ENCODE results near the gene SUPT6H.

Gene SUPT6H

GRCh38 chr17:28734712-28735241 is 72.8 kb downstream of the SUPT6H start:
- POLR2A ChIA-PET: interaction anchor here (0.7 to 1.6 kb wide), 5 partner anchors 9 to 108 kb away, joined by 3 to 5 read pairs (median 4); partner anchors contain the start of genes RPL23A and TRAF4

GRCh38 chr17:28735242-28735722 is 73.3 kb downstream of the SUPT6H start:
- CTCF ChIA-PET: interaction anchor here (0.9 to 3.5 kb wide), 4 partner anchors 8 to 382 kb away, joined by 4 to 25 read pairs (median 6); partner anchors contain the start of gene TLCD1
- no peak overlapping the region for H3K27ac ChIP-seq (ENCODE audit: extremely low read depth, low read depth, low read length)
- H3K4me1 ChIP-seq (ENCODE audit: control insufficient read depth, insufficient read depth, low read length): no peaks in the 10 kb centered on the region
- H3K4me3 ChIP-seq (ENCODE audit: low read depth, low read length): no peak overlapping the region
- H3K9me3 ChIP-seq (ENCODE audit: control insufficient read depth, insufficient read depth, low read depth, low read length): no peaks in the 10 kb centered on the region
- H3K36me3 ChIP-seq (ENCODE audit: control insufficient read depth in 2 of 2, insufficient read depth in 1 of 2, low read length in 2 of 2): peaks cover 0 to 21% of the 10 kb centered on the region in 2 experiments; a peak in 2 of 3 replicates
- POLR2A ChIA-PET: interaction anchor here (0.7 to 1.6 kb wide), 5 partner anchors 8 to 24 kb away, joined by 3 to 5 read pairs (median 5); partner anchors contain the start of genes RPL23A and TRAF4
- no peak for TF ChIP-seq MYNN (tag by site-specific recombination; IDR thresholded peaks at IDR 0.05; ENCODE audit: borderline replicate concordance)
- TF ChIP-seq GLIS1 (tag by site-specific recombination; IDR thresholded peaks at IDR 0.05): peak; percentile 74
- TF ChIP-seq ZNF146 (tag by site-specific recombination; IDR thresholded peaks at IDR 0.05): no peak
- no peak; the same call in 1 of the 2 replicates for TF ChIP-seq ZBTB8A (tag by site-specific recombination; IDR thresholded peaks at IDR 0.05)
- TF ChIP-seq ZNF580 (tag by site-specific recombination; IDR thresholded peaks at IDR 0.05): no peak
- no peak for TF ChIP-seq ZFP41 (tag by site-specific recombination; IDR thresholded peaks at IDR 0.05; ENCODE audit: borderline replicate concordance)
- no peak for TF ChIP-seq ZNF132 (tag by site-specific recombination; IDR thresholded peaks at IDR 0.05; ENCODE audit: borderline replicate concordance)
- no peak for TF ChIP-seq ZSCAN16 (tag by site-specific recombination; IDR thresholded peaks at IDR 0.05)
- TF ChIP-seq TSHZ1 (tag by site-specific recombination; IDR thresholded peaks at IDR 0.05; ENCODE audit: borderline replicate concordance): no peak
- no peak for TF ChIP-seq SP2 (tag by site-specific recombination; IDR thresholded peaks at IDR 0.05)
- TF ChIP-seq ZBTB48 (tag by site-specific recombination; IDR thresholded peaks at IDR 0.05): 0 out of 2 replicates have a peak, but pooled peaks have one; percentile 27
- peak; percentile 56 for TF ChIP-seq ZIC2 (tag by site-specific recombination; IDR thresholded peaks at IDR 0.05)
- TF ChIP-seq ZNF704 (tag by site-specific recombination; IDR thresholded peaks at IDR 0.05): no peak
- no peak for TF ChIP-seq ZNF776 (tag by site-specific recombination; IDR thresholded peaks at IDR 0.05; ENCODE audit: borderline replicate concordance)
- no peak for TF ChIP-seq OVOL3 (tag by site-specific recombination; IDR thresholded peaks at IDR 0.05)
- no peak for TF ChIP-seq ZSCAN4 (tag by site-specific recombination; IDR thresholded peaks at IDR 0.05)
- no peak for TF ChIP-seq ZNF48 (tag by site-specific recombination; IDR thresholded peaks at IDR 0.05)
- no peak for TF ChIP-seq ZNF133 (tag by site-specific recombination; IDR thresholded peaks at IDR 0.05)
- TF ChIP-seq REST (tag by site-specific recombination; IDR thresholded peaks at IDR 0.05): no peak

More at GRCh38 chr17:28734712-28735241, 72.8 kb downstream of the SUPT6H start:
- peaks cover 0 to 20% of the 10 kb centered on the region in 2 experiments; a peak in 2 of 3 replicates for H3K36me3 ChIP-seq (ENCODE audit: control insufficient read depth in 2 of 2, insufficient read depth in 1 of 2, low read length in 2 of 2)
- no peaks in the 10 kb centered on the region for H3K4me1 ChIP-seq (ENCODE audit: control insufficient read depth, insufficient read depth, low read length)
- no peak for TF ChIP-seq ZSCAN18 (tag by site-specific recombination; IDR thresholded peaks at IDR 0.05)
- TF ChIP-seq EGR2 (tag by site-specific recombination; IDR thresholded peaks at IDR 0.05; ENCODE audit: low read depth): no peak
- 0 out of 2 replicates have a peak, but pooled peaks have one; percentile 20 for TF ChIP-seq ZFHX2 (tag by site-specific recombination; conservative IDR thresholded peaks at IDR 0.05)
- no peak for TF ChIP-seq ZNF658 (tag by site-specific recombination; IDR thresholded peaks at IDR 0.05)
- no peak overlapping the region for H3K4me3 ChIP-seq (ENCODE audit: low read depth, low read length)
- H3K9me3 ChIP-seq (ENCODE audit: control insufficient read depth, insufficient read depth, low read depth, low read length): no peaks in the 10 kb centered on the region
- CTCF ChIA-PET: interaction anchor here (0.9 to 3.5 kb wide), 4 partner anchors 8 to 382 kb away, joined by 4 to 25 read pairs (median 6); partner anchors contain the start of gene TLCD1
- H3K27ac ChIP-seq (ENCODE audit: extremely low read depth, low read depth, low read length): no peak overlapping the region
